Measurements from ENCODE around the gene TIGIT.

GRCh38 chr3:114259566-114259965, 34.3 kb upstream of the TIGIT start:
- TF ChIP-seq CTCF (IDR thresholded peaks at IDR 0.05; ENCODE audit: insufficient read depth, low read length) (no peak), GABPA (IDR thresholded peaks at IDR 0.05; ENCODE audit: low read depth) (no peak), POLR2AphosphoS5 (IDR thresholded peaks at IDR 0.05; ENCODE audit: low read depth) (no peak)

All from HL-60 (cell line).